CD4-positive, alpha-beta T cell (primary cell): ENCODE measurements around the gene FBLN2. TPM values are rescaled to one million over a fixed set of nuclear protein-coding genes. Genes with fewer than 3 reads are reported as not detected.

ENCODE experiments used
- ATAC-seq: fragments of 200-7000 bp; cut with Tn5 transposase; one replicate; pipeline ENCODE4 v1.10.0; 2022; ENCODE audit warnings: mild to moderate bottlenecking; ENCODE audit not compliant: poor library complexity
- CTCF ChIA-PET: fragments of 350-600 bp; sonication (Branson Sonifier 250); formaldehyde crosslinking; loops from one replicate; lab custom pipeline; 2021; ENCODE audit warnings: antibody characterized with exemption, inconsistent platforms; lab: Charles Lee
- POLR2A ChIA-PET: fragments of 350-600 bp; sonication (Branson Sonifier 250); formaldehyde crosslinking; loops from one replicate; lab custom pipeline; 2021; ENCODE audit warnings: antibody characterized with exemption, inconsistent platforms; lab: Charles Lee
- DNase-seq, 14 experiments: peaks; one replicate each; pipeline ENCODE4 v3.0.0-alpha.2; 2013 to 2020; ENCODE audit warnings: mixed read lengths in 2 of 14
- H3K27ac ChIP-seq, 2 donors: one replicate each; pipeline versions ENCODE4 v1.5.1 to v1.7.0; 2013; ENCODE audit warnings: low read length in 2 of 2, low read depth in 1 of 2, mild to moderate bottlenecking in 1 of 2
- H3K27me3 ChIP-seq, 2 experiments: 1 replicate in 1 of 2; 2 replicates in 1 of 2; pipeline versions ENCODE4 v1.6.1 to v1.7.0; 2013; ENCODE audit warnings: low read length in 2 of 2, control low read depth in 1 of 2, mild to moderate bottlenecking in 1 of 2, moderate library complexity in 1 of 2; ENCODE audit not compliant: insufficient read depth in 2 of 2, control insufficient read depth in 1 of 2
- H3K36me3 ChIP-seq: one replicate; pipeline ENCODE4 v1.6.1; 2013; ENCODE audit warnings: low read length, control low read depth; ENCODE audit not compliant: insufficient read depth
- H3K4me1 ChIP-seq: one replicate; pipeline ENCODE4 v1.6.1; 2013; ENCODE audit warnings: low read length, control low read depth; ENCODE audit not compliant: insufficient read depth
- H3K4me3 ChIP-seq: one replicate; pipeline ENCODE4 v1.5.1; 2013; ENCODE audit warnings: mild to moderate bottlenecking, low read length, moderate library complexity
- H3K9me3 ChIP-seq, 2 experiments: 1 replicate in 1 of 2; 2 replicates in 1 of 2; pipeline versions ENCODE4 v1.6.1 to v1.7.0; 2013; ENCODE audit warnings: low read length in 2 of 2, mild to moderate bottlenecking in 2 of 2, control low read depth in 1 of 2, moderate library complexity in 1 of 2; ENCODE audit not compliant: control insufficient read depth in 1 of 2, insufficient read depth in 1 of 2
- H3K27ac Mint-ChIP-seq: one replicate; pipeline ENCODE4 v1.8.0; 2020; ENCODE audit warnings: mixed read lengths
- H3K27me3 Mint-ChIP-seq: one replicate; pipeline ENCODE4 v1.8.0; 2021; ENCODE audit warnings: mixed read lengths
- H3K36me3 Mint-ChIP-seq: one replicate; pipeline ENCODE4 v1.8.0; 2021; ENCODE audit warnings: low read depth, mixed read lengths
- H3K4me1 Mint-ChIP-seq: one replicate; pipeline ENCODE4 v1.8.0; 2021; ENCODE audit warnings: low read depth, mixed read lengths
- H3K4me3 Mint-ChIP-seq: one replicate; pipeline ENCODE4 v1.8.0; 2020; ENCODE audit warnings: mild to moderate bottlenecking, mixed read lengths
- H3K9me3 Mint-ChIP-seq: one replicate; pipeline ENCODE4 v1.8.0; 2020; ENCODE audit warnings: mixed read lengths
- CTCF ChIP-seq: fragments of 200-600 bp; IDR thresholded peaks from one replicate; pipeline ENCODE4 v1.8.0; 2022; ENCODE audit warnings: antibody characterized with exemption, mild to moderate bottlenecking
- intact Hi-C, 2 experiments: fragments of 100-400 bp; cut with DNase I in 1 of 2; cut with micrococcal nuclease in 1 of 2; formaldehyde crosslinking; loops; one replicate each; pipeline versions ENCODE4 v1.15.1 to v1.9.0; 2023 to 2025; cut with DNase I, micrococcal nuclease
- total RNA-seq, 174 experiments: library from RNA in 2 of 174; stranded (reverse) in 2 of 174; gene quantifications; one replicate each; pipeline ENCODE4 v1.2.3 and lab custom pipeline; 2021 to 2026

Gene FBLN2
- total RNA-seq, 2 experiments from 2014 or later: 0.19 to 0.25 TPM

- no peak overlapping the region for H3K4me3 Mint-ChIP-seq
- H3K27me3 ChIP-seq: no peaks in the 10 kb centered on the region
- DNase-seq: no peak
- H3K4me1 ChIP-seq: no peaks in the 10 kb centered on the region
- ATAC-seq: no peak
- H3K27me3 Mint-ChIP-seq: peaks cover 4% of the 10 kb centered on the region
- ChIA-PET POLR2A (no interaction called here), CTCF (no interaction called here)
- H3K4me3 ChIP-seq: no peak overlapping the region
- no peaks in the 10 kb centered on the region for H3K36me3 Mint-ChIP-seq
- intact Hi-C loops: no loop called here
- no peaks in the 10 kb centered on the region for H3K36me3 ChIP-seq
- no peaks in the 10 kb centered on the region for H3K4me1 Mint-ChIP-seq
- H3K9me3 ChIP-seq: no peaks in the 10 kb centered on the region
- no peak overlapping the region for H3K27ac ChIP-seq
- H3K9me3 Mint-ChIP-seq: no peaks in the 10 kb centered on the region
- no peak overlapping the region for H3K27ac Mint-ChIP-seq
- no peak for TF ChIP-seq CTCF
Observed at GRCh38 chr3:13569641-13570390, 20.9 kb downstream of the FBLN2 start.

GRCh38 chr3:13570391-13571194 is 21.7 kb downstream of the FBLN2 start:
- H3K9me3 ChIP-seq: no peaks in the 10 kb centered on the region
- no peak overlapping the region for H3K27ac Mint-ChIP-seq
- H3K9me3 Mint-ChIP-seq: no peaks in the 10 kb centered on the region
- DNase-seq (no peak), ATAC-seq (no peak)
- H3K36me3 Mint-ChIP-seq: no peaks in the 10 kb centered on the region
- intact Hi-C loops: no loop called here
- CTCF ChIA-PET: no interaction called here
- no peak overlapping the region for H3K4me3 ChIP-seq
- H3K27ac ChIP-seq: no peak overlapping the region
- no peaks in the 10 kb centered on the region for H3K27me3 ChIP-seq
- H3K27me3 Mint-ChIP-seq: peaks cover 4% of the 10 kb centered on the region
- POLR2A ChIA-PET: no interaction called here
- H3K4me1 ChIP-seq: no peaks in the 10 kb centered on the region
- no peaks in the 10 kb centered on the region for H3K4me1 Mint-ChIP-seq
- TF ChIP-seq CTCF: no peak
- H3K36me3 ChIP-seq: no peaks in the 10 kb centered on the region
- no peak overlapping the region for H3K4me3 Mint-ChIP-seq

- DNase-seq: no peak
- ChIA-PET CTCF (no interaction called here), POLR2A (no interaction called here)
- H3K9me3 ChIP-seq: no peaks in the 10 kb centered on the region
- Mint-ChIP-seq H3K36me3 (no peaks in the 10 kb centered on the region), H3K9me3 (no peaks in the 10 kb centered on the region), H3K4me3 (no peak overlapping the region), H3K27ac (no peak overlapping the region), H3K4me1 (no peaks in the 10 kb centered on the region), H3K27me3 (peaks cover 4% of the 10 kb centered on the region)
- no peak overlapping the region for H3K4me3 ChIP-seq
- TF ChIP-seq CTCF: no peak
- intact Hi-C loops: no loop called here
- H3K27me3 ChIP-seq: no peaks in the 10 kb centered on the region
- H3K36me3 ChIP-seq: no peaks in the 10 kb centered on the region
- no peak for ATAC-seq
- no peak overlapping the region for H3K27ac ChIP-seq
- H3K4me1 ChIP-seq: no peaks in the 10 kb centered on the region
Observed at GRCh38 chr3:13571264-13571663, 22.3 kb downstream of the FBLN2 start.
